SU-DHL-6 (cell line): ENCODE results near the gene ZNF577.

Experiments used
- H2AFZ ChIP-seq: fragments of 200-600 bp; sonication (generic); 2 replicates; pipeline ENCODE4 v1.6.1; 2014; ENCODE audit warnings: low read depth, mild to moderate bottlenecking, moderate library complexity, mixed read lengths, antibody characterized with exemption, low read length; ENCODE audit not compliant: severe bottlenecking
- H3F3A ChIP-seq: fragments of 200-600 bp; shearing (Covaris generic); 2 replicates; pipeline ENCODE4 v1.6.0; 2016; ENCODE audit warnings: antibody characterized with exemption, mild to moderate bottlenecking; ENCODE audit not compliant: insufficient read depth
- H3K27ac ChIP-seq: fragments of 200-600 bp; sonication (generic); 2 replicates; pipeline ENCODE4 v1.5.1; 2016; ENCODE audit warnings: low read depth, mild to moderate bottlenecking, low read length, moderate library complexity, mixed read lengths
- H3K27me3 ChIP-seq: fragments of 200-600 bp; sonication (generic), shearing (Covaris generic); 2 replicates; pipeline ENCODE4 v1.6.0; 2014; ENCODE audit warnings: mild to moderate bottlenecking, low read length
- H3K36me3 ChIP-seq: fragments of 200-600 bp; sonication (generic); 2 replicates; pipeline ENCODE4 v1.6.1; 2014; ENCODE audit warnings: mild to moderate bottlenecking, low read length, mixed read lengths
- H3K4me2 ChIP-seq: fragments of 300-600, 200-600 bp; shearing (Covaris generic), sonication (generic); 2 replicates; pipeline ENCODE4 v1.6.0; 2014; ENCODE audit warnings: low read length, low read depth, mild to moderate bottlenecking; ENCODE audit not compliant: poor library complexity, severe bottlenecking
- H3K4me3 ChIP-seq: fragments of 200-600 bp; sonication (generic); 2 replicates; pipeline ENCODE4 v1.5.1; 2014; ENCODE audit warnings: antibody characterized with exemption, low read length, mild to moderate bottlenecking, mixed read lengths; ENCODE audit not compliant: insufficient read depth, poor library complexity, severe bottlenecking
- H3K79me2 ChIP-seq: fragments of 200-600 bp; sonication (generic); 2 replicates; pipeline ENCODE4 v1.6.1; 2014; ENCODE audit warnings: mild to moderate bottlenecking, low read length, moderate library complexity; ENCODE audit not compliant: insufficient read depth
- H3K9ac ChIP-seq: fragments of 200-600 bp; sonication (generic); 2 replicates; pipeline ENCODE4 v1.7.0; 2014; ENCODE audit warnings: mild to moderate bottlenecking, low read length
- H3K9me2 ChIP-seq: fragments of 200-600 bp; sonication (generic); replicated peaks from 2 replicates; pipeline ENCODE4 v1.6.1; 2014; ENCODE audit warnings: low read length; ENCODE audit not compliant: insufficient read depth
- H3K9me3 ChIP-seq: fragments of 200-600 bp; sonication (generic); 2 replicates; pipeline ENCODE4 v1.6.1; 2014; ENCODE audit warnings: low read length, mixed read lengths; ENCODE audit not compliant: insufficient read depth
- H4K20me1 ChIP-seq: fragments of 200-600 bp; sonication (generic); 2 replicates; pipeline ENCODE4 v1.6.1; 2014; ENCODE audit warnings: low read depth, mild to moderate bottlenecking, antibody characterized with exemption, low read length, moderate library complexity, mixed read lengths
- CTCF ChIP-seq: fragments of 200-600 bp; sonication (generic); IDR thresholded peaks from one replicate; pipeline ENCODE4 v1.5.1; 2017; ENCODE audit warnings: antibody characterized with exemption, mild to moderate bottlenecking, low read length, moderate library complexity; ENCODE audit not compliant: insufficient read depth, poor library complexity, severe bottlenecking
- EZH2phosphoT487 ChIP-seq: fragments of 200-600 bp; sonication (generic), shearing (Covaris generic); conservative IDR thresholded peaks from 2 replicates; pipeline ENCODE4 v1.6.1; 2018; ENCODE audit warnings: mild to moderate bottlenecking, antibody characterized with exemption, low read length, moderate library complexity, mixed read lengths

The ZNF577 gene

GRCh38 chr19:51901860-51902259 is 14.1 kb upstream of the ZNF577 start:
- no peak for TF ChIP-seq EZH2phosphoT487
- no peak for TF ChIP-seq CTCF
- Histone ChIP-seq H3K9me3 (0 out of 2 replicates have a peak, but pooled peaks cover 6% of the 10 kb centered on the region), H3K4me3 (no peak overlapping the region), H3K79me2 (no peaks in the 10 kb centered on the region), H3F3A (no peaks in the 10 kb centered on the region), H3K36me3 (no peaks in the 10 kb centered on the region), H4K20me1 (no peaks in the 10 kb centered on the region), H3K27ac (no peak overlapping the region), H2AFZ (no peak overlapping the region), H3K9ac (no peak overlapping the region), H3K27me3 (no peaks in the 10 kb centered on the region), H3K4me2 (no peak overlapping the region), H3K9me2 (no peaks in the 10 kb centered on the region)

GRCh38 chr19:51891193-51891747 is 3.5 kb upstream of the ZNF577 start:
- no peak overlapping the region for H3K4me2 ChIP-seq
- no peaks in the 10 kb centered on the region for H3K36me3 ChIP-seq
- H3K9me2 ChIP-seq = no peaks in the 10 kb centered on the region
- no peaks in the 10 kb centered on the region for H3K79me2 ChIP-seq
- no peaks in the 10 kb centered on the region for H3K27me3 ChIP-seq
- no peak overlapping the region for H2AFZ ChIP-seq
- H3K4me3 ChIP-seq = no peak overlapping the region
- H4K20me1 ChIP-seq = no peaks in the 10 kb centered on the region
- H3K9me3 ChIP-seq = peaks cover 15% of the 10 kb centered on the region; the same call in 1 of the 2 replicates
- no peak overlapping the region for H3K27ac ChIP-seq
- H3K9ac ChIP-seq = no peak overlapping the region
- no peaks in the 10 kb centered on the region for H3F3A ChIP-seq
- no peak for TF ChIP-seq EZH2phosphoT487
- no peak for TF ChIP-seq CTCF

- H3K4me2 ChIP-seq = no peak overlapping the region
- no peak overlapping the region for H3K27ac ChIP-seq
- H3K79me2 ChIP-seq = no peaks in the 10 kb centered on the region
- no peak overlapping the region for H3K4me3 ChIP-seq
- H3K9me2 ChIP-seq = no peaks in the 10 kb centered on the region
- no peaks in the 10 kb centered on the region for H3K36me3 ChIP-seq
- no peak for TF ChIP-seq CTCF
- no peak for TF ChIP-seq EZH2phosphoT487
- peaks cover 19% of the 10 kb centered on the region; the same call in 1 of the 2 replicates for H3K9me3 ChIP-seq
- no peaks in the 10 kb centered on the region for H3K27me3 ChIP-seq
- H4K20me1 ChIP-seq = no peaks in the 10 kb centered on the region
- H2AFZ ChIP-seq = no peak overlapping the region
- H3K9ac ChIP-seq = no peak overlapping the region
- H3F3A ChIP-seq = no peaks in the 10 kb centered on the region
Measured at GRCh38 chr19:51889934-51890333, 2.2 kb upstream of the ZNF577 start.
